Activated CD4-positive, alpha-beta T cell treated with anti-CD3 and anti-CD28 coated beads, Interleukin-2, amount 50 U/mL, for 4 hours (primary cell): ENCODE results near the gene COG2.
"Not testable (repeated sequence)": the region's sequence is repeated elsewhere in the genome, so short reads cannot be mapped to it uniquely, and the experiment has no call there.

Experiments
- DNase-seq, 2 experiments: peaks; one replicate each; pipeline ENCODE4 v3.0.0-alpha.2; 2020

Gene COG2, protein sequence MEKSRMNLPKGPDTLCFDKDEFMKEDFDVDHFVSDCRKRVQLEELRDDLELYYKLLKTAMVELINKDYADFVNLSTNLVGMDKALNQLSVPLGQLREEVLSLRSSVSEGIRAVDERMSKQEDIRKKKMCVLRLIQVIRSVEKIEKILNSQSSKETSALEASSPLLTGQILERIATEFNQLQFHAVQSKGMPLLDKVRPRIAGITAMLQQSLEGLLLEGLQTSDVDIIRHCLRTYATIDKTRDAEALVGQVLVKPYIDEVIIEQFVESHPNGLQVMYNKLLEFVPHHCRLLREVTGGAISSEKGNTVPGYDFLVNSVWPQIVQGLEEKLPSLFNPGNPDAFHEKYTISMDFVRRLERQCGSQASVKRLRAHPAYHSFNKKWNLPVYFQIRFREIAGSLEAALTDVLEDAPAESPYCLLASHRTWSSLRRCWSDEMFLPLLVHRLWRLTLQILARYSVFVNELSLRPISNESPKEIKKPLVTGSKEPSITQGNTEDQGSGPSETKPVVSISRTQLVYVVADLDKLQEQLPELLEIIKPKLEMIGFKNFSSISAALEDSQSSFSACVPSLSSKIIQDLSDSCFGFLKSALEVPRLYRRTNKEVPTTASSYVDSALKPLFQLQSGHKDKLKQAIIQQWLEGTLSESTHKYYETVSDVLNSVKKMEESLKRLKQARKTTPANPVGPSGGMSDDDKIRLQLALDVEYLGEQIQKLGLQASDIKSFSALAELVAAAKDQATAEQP

DNA sequence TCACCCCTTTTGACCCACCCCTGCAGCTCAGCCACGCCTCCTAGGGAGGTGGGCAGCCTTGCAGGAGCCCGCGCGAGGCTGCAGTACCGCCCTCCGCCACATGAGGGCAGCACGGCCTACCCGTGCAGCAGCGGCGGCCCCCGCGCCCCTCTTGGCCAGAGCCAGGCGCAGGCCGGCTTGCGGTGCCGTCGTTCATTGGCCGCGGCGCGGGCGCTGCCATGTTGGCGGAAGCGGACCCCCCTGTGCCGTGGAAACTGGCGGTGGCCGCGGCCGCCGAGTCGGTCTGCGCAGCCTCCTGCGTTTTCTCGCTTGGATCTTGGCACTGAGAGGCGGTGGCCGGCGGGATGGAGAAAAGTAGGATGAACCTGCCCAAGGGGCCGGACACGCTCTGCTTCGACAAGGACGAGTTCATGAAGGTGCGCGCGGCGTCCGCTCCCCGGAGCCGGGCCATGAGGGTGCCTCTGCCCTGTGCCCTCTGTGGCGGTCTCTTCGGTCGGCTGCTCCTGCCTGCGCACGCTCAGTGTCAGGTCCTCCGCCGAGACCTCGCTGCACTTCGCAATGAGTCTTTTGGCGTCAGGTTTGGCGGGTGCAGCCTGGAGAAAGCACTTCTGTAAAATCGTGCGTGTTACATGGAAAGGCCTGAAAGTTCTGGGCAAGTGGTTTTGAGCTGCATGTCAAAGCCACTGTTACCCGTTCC lies at the start of gene COG2:
TSS of gene COG2 (plus strand) at position 219 of the 697 bp plus-strand sequence. CDS start at position 345, 126 bp downstream.
- peak; percentile 94 to 95 for DNase-seq

DNA sequence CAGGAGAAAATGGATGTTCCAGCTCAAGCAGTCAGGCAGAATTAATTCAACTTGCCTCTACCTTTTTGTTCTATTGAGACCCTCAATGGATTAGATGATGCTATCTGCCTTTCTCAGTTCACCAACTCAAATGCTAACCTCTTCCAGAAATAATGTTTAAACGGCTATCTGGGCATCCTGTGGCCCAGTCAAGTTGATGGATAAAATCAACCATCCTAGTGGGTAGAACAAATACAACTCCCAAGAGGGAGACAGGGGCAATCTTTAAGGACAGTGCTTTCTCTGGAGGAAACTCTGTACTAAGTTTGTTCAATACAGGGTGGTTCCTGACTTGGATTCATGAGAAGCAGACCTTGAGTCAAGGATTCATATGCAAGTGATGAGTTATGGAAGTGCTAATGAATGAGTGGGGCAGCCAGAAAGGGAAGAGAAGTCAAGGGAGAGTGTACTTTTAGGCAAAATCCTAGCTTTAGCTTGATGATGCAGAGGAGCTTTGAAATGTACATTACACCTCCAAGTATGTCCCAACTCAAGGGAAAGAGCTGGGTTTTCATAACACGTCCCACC lies 49.4 kb upstream of the COG2 start:
- DNase-seq, result no peak

DNA sequence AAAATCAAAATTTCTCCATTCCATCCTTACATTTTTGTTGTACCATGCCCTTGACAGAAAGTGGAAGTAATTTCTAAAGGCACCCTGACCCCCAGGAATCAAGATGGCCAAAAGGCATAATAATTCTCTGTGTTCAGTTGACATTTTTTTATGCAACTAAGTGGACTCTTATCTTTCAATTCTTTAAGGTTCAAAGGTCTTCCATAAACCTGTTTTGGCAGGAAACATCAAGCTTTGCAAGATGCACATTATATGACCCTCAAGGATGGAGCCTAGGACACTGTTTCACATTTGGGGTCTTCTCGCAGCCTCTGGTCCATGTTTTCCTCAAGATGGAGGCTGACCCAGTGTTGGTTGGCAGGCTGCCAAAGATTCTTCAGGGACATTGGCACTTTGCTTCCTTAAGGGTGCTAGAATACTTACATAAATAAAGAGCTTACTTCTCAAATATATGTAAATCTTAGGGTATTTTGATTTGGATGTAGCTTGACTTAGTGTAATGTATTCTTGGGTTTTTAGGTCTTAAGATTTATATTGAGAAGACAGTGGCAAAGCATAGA lies 48.0 kb upstream of the COG2 start:
- DNase-seq, result no peak

DNA sequence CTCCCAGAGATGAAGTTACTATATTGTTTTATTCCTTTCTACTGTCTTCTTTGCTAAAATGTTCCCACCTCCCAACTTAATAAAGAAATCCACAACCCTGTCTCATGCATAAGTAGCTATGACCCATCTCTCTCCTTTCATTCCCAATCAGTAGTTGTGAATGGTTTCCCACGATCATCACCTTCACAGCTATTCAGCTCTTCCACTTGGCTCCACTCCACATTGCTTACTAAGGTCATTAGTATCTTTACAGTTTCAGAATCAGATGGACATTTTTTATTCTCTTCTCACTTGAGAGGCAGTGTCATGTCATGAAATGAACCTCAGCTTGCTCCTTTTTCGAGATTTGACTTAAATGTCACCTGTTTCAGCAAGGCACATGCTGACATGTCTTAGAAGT lies 47.1 kb upstream of the COG2 start:
- no peak for DNase-seq

DNA sequence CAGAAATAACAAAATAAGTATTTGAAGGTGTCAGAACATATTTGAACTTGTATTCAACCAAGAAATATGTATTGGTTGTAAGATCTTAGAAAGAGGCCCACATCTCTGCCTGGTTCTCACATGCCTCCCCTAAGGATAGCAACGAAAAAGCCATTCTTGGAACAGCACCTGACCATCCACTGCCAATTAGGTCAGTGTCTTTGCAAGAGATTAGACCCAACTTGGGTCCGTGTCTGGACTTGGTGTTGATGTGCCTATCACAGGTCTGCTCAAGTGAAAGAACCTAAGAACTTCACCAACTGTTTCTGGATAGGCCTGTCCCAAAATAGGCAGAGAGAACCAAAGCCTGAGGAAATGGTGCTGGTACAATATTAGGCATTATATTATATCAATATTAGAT lies 46.0 kb upstream of the COG2 start:
- DNase-seq, result no peak

DNA sequence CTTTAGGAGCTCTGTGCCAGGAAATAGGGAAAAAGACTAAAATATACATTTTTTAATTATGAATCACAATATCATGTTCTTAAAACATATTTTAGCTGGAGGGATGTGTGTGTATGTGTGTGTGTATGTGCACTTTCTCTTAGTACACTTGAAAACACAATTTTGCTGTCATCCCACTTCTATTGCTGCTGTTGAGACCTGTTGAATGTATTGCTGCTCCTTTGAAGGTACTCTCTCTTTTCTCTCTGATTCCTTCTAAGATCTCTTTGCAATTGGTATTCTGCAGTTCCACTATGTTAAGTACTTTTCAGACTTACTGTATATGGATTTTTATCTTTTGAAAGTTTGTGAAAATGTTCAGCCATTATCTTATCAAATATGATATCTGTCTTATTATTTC lies 43.5 kb upstream of the COG2 start:
- no peak for DNase-seq

DNA sequence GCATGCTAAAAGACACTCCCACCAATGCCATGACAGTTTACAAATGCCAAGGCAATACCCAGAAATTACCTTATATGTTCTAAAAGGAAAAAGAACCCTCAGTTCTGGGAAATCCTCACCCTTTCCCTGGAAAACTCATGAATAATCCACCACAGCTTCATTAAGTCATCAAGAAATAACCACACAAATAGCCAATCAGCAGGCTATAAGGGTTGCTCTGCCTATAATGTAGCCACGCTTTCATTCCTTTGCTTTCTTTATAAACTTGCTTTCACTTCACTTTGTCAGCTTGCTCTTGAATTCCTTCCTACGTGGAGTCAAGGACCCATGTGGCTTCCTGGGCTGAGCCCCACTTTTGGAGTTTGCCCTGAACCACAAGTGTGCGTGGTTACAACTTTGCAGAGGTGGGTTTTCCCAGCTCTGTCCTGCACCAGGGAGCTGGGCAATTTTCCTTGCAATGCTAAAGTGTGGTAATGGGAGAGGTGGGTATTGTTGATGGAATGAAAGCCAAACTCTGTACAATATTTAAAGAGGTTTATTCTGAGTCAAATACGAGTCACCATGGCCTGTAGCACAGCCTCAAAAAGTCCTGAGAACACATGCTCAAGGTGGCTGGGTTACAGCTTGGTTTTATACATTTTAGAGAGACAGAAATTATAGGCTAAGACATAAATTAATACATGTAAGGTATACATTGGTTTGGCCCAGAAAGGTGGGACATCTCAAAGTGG lies 42.2 kb upstream of the COG2 start:
- DNase-seq, result no peak

DNA sequence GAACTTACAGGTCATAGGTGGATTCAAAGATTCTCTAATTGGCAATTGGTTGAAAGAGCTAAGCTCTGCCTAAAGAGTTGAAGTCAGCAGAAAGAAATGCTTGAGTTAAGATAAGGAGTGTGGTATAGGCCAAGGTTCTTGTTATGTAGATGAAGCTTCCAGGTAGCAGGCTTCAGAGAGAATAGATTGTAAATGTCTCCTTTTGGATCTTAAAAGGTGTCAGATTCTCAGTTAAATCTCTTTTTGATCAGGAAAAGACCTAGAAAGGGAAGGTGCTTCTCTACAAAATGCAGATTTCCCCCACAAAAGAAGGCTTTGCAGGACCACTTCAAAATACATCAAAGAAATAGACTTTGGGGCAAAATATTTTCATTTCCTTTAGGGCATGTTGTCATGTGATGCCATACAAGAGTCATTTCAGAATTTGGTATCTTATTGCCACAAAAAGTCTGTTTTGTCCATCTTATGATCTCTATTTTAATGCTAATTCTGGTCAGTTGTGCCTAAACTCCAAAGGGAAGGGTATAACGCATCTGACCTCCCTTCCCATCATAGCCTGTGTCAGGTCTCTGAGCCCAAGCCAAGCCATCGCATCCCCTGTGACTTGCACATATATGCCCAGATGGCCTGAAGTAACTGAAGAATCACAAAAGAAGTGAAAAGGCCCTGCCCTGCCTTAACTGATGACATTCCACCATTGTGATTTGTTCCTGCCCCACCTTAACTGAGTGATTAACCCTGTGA lies 41.5 kb upstream of the COG2 start:
- not testable (repeated sequence) for DNase-seq

DNA sequence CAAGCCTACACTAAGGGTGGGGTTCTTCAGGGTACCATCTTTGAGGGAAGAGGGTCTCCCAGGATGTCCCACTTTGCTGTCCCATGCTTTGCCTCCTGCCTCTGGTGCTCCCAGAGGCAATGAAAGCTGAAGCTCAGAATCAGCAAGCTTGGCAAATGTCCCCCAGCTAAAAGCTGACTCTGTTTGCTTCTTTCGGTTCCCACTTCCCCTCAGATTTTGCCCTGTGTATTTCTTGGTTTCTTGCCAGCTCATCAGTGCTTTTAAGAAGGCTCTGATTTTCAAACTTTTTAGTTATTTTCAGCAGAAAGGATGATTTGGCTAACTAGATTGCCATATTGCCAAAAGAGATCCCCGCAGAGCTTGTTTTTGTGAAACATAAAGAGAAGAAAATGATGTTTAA lies 33.1 kb upstream of the COG2 start:
- DNase-seq, result no peak

DNA sequence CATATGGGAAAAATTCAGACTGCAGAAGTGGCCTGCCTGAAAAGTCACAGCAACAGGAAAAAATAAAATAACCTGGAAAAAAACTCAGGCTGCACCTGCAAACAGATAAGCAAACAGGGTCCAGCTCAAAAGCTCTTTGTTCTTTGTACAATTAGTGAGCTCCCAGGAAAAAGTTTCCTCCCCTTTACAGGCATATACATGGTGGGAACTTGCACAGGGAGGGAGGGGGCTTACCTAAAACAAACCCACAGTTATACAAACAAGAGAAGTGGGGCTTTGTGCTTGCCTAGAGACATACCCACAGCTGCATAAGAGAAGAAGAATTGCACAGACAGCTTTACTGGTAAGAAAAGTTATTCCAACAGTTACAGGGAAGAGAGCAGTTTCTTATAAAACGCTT lies 31.7 kb upstream of the COG2 start:
- DNase-seq, result no peak

DNA sequence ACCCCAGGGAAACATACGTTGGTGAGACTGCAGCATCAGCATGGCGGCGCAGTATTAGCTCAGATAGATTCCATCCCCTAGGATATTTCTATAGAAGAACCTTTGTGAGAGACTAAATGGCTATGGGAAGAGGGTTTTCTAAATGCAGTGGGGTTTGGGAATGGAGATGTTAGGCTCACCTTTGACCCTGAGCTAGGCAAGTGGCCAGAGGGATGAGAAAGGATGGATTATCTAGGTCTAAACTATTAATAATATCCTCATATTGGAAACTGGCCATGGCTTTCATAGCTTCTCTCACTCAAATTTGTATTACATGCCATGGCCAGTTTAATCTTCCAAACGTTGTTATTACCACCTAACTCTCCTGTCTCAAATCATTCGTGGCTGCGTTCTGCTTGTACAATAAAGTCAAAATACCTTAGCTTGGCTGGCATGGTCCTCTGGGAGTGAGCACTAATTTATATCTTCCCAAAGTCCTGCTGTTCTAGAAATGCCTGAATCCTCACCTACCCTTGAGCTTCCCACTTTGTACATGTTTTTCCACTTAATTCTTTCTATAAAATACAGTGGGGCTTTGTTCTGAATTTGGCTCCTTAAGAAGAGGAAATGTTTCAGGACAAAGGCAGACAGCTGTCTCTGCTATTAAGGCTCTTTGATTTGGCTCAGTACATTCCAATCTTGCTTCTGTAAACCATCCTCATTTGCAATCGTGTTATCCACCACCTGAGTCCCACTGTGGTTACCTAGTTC lies 31.0 kb upstream of the COG2 start:
- no peak for DNase-seq

DNA sequence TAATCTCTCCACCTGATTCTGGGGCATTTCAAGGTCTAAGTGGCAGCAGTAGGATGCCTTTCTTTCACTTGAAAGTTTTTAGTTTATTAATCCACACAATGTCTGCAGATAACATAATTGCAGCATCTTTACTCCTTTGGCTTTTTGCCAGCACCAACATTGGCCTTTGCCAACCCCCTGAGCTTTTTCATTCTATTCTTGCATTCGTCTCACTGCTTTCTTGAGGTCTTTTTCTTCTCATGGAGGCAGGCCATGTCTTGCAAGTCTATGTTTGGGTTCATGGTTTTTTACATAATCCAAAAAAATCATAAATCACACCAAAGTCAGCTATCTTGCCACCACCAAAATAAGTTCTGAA lies 30.4 kb upstream of the COG2 start:
- no peak for DNase-seq

DNA sequence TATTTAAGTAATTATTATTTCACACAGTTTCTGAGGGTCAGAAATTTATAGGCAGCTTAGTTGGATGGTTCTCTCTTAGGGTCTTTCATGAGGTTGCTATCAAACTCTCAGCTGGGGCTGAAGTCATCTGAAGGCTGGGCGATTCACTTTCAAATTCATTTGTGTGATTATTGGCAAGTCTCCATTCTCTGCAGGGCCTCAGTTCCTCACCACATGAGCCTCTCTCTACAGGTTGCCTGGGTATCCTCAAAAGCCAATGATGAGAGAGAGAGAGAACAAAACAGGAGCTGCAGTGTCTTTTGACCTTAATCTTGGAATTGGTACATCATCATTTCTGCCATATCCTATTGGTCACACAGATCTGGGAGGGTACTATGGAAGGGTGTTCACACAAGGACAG lies 29.6 kb upstream of the COG2 start:
- no peak for DNase-seq

DNA sequence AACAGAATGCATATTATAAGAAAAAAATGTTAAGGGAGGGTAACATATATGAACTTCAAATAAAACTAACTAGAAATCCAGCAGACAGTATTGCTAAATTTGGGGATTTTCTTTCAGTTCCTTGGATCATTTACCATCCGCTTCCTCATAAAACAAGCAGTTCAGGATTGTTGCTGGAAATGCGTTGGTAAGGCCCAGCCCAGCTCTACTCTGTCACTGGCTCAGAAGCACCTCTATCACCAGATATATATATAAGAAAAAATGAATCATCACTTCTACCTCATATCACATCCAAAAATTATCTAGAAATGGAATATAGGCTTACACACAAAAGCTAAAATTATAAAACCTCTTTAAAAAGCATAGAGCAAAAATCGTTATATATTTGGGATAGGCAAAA lies 28.2 kb upstream of the COG2 start:
- no peak for DNase-seq

DNA sequence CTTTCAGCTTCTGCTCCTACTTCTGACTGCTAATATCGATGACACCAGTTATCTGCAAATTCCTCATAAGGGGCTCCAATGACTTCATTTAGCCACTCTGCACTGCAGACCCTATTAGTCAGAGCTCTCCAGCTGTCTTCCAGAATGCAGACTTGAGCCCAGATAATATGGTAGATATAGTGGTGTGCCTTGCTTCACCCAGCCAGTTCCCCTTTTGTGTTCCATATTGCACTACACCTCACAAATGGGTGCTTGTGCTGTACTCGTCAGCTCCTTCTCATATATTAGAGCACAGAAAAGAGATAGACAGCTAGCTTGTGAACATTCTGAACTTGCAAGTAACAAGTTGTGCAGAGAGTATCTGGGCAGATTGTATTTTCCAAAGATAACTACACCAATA lies 23.7 kb upstream of the COG2 start:
- no peak for DNase-seq

DNA sequence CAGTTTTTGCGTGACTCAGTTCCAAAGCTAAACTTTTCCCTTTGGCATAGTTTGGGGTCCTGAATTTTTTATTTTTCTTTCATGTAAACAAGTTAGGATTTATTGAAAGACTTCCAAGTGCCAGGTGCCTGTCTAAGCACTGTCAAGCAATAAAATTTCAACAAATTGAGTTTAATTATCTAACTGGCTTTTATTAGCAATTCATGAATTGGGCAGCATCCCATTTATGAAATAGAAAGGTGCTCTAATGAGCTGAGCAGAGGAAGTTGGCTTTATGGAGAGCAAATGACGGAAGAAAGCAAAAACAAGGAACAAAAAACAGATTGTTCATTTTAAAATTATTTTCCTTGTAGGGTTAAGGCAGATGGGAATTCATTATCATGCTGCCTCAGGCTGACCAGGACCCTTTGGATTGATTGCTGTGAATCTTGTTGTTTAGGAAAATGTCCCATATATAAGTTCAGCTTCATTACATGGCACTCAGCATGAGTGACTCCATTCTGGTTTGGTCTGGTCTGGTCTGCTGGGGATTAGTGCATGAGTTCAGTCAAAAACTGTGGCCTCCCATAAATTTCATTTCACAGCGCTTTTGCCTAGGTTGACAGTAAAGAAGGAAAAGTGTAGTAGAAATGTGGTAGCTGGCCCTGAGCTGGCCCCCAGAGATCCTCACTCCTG lies 21.5 kb upstream of the COG2 start:
- DNase-seq, result no peak

DNA sequence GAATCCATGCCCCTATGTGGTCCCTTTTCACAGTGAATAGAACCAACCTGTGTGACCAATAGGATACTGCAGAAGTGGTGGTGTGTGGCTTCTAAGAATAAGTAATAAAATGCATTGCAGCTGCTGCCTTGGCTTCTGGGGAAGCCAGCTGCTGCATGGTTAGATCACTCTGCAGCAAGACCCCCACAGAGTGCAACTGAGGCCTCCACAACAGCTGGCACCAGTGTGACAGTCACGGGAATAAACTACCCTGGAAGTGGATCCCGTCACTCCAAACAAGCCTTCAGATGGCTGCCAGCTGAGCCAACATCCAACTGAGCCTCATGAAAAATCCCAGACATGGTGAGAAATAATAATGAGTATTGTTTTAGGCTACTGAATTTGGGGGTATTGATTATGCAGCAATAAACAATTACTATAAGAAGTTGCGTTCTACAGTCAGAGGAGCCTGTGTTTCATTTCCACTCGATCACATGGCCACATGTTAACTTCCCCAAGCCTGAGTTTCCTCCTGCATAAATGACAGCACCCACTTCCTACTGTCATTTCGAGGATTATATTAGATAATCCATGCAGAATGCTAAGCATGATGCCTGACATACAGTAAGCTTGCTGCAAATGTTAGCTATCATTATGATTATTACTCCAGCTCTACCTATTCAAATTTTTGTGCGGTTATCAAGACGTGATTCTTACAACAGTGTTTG lies 20.8 kb upstream of the COG2 start:
- DNase-seq, result no peak

DNA sequence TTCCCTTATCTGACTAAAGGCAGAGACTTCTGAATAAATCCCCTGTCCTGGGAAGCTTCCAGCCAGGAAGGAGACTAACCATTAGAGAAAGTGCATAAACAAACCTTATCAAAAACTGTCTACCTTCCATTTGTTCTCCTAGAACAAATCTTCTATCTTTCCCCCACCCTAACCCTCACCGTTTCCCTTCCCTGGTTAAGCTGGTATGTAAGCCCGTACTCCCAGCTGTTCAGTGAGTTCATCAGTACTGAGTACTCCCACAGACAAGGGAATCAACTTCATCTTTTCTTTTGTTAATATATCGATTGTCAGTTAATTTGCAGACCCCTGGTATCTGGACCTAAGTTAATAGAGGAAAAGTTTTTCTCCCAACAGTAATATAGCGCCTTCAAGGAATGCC lies 20.1 kb upstream of the COG2 start:
- DNase-seq, result no peak

DNA sequence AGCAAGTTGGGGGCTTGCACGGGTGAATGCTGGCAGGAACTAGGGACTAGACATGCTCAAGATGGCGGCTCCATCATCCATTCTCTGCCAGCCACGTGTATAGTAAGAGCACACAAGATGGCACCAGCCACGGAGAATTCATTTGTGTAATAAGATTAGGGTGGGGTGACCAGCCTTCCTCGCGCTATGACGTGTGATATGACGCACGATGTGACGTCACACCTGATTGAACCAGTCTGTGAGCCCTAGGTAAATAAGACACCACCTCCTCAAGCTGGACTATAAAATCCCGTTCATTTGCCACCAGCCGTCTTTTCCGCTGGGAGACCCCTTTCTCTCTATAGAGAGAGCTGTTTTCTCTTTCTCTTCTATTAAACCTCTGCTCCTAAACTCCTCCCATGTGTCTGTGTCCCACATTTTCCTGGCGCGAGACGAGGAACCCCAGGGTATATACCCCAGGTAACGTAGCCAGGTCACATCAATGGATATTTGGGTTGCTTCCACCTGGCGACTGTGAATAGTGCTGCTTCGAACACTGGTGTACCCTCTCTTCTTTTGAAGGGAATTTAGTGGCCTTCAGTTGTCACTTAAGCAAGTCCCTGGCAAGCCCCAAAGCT lies 18.1 kb upstream of the COG2 start:
- no peak for DNase-seq
